ENCODE data around the gene TERT. TPM values are rescaled to one million over a fixed set of nuclear protein-coding genes. Genes with fewer than 3 reads are reported as not detected.
"Not testable (repeated sequence)": the region's sequence is repeated elsewhere in the genome, so short reads cannot be mapped to it uniquely, and the experiment has no call there.

TERT gene
- total RNA-seq, 1 donor from 2014 or later: not detected

GRCh38 chr5:1272201-1272600 is 22.7 kb downstream of the TERT start:
- intact Hi-C loops (cut with DNase I): no loop called here
- DNase-seq (ENCODE audit: missing footprints) (no peak), ATAC-seq (no peak)

- intact Hi-C loops (cut with DNase I): no loop called here
- ATAC-seq (peak; percentile 26), DNase-seq (ENCODE audit: missing footprints) (no peak)
Observed at GRCh38 chr5:1270933-1271914, 23.6 kb downstream of the TERT start.

GRCh38 chr5:1270426-1270825 is 24.4 kb downstream of the TERT start:
- ATAC-seq (no peak), DNase-seq (ENCODE audit: missing footprints) (no peak)
- intact Hi-C loops (cut with DNase I): no loop called here

DNA sequence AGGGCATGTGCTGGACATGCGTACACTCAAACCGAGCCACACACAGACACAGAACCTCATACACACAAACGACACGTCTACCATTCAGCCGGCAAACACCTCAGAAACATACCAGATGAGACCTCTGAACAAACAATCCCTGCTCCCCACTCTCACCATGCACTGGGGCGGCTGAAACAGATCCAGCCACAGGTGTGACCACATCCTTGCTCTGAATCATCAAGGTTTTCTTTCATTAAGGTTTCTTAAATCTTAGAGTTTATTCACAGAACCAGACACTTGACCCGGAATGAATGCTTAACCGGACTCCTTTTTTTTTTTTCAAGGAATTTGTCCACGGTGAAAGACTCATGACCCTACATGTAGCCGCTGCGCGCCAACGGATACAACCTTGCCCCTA is 26.2 kb downstream of the TERT start:
- no peak for DNase-seq (ENCODE audit: missing footprints)

DNA sequence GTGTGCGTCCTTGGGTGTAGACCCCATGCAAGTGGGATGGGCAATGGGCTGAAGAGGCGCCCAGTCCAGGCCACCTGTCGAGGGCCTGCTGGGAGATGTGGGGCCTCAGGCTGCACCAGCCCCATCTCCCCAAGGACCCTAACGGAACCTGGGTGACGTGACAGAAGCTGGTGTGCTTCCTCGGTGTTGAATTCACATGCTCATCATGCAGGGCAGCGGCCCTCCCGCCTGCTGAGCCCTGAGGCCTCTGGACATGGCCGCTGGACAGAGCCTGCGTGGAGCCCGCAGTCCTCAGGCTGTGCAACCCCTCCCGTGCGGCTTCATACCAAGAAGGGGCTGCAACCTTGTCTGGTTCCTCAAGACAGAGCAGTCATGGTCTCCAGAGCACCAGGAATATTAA is 26.8 kb downstream of the TERT start:
- DNase-seq (ENCODE audit: missing footprints) (peak; percentile 28), ATAC-seq (no peak)
- intact Hi-C loops (cut with DNase I): no loop called here

More for the DNA sequence above, 26.2 kb downstream of the TERT start:
- intact Hi-C loops (cut with DNase I): no loop called here
- no peak for ATAC-seq

DNA sequence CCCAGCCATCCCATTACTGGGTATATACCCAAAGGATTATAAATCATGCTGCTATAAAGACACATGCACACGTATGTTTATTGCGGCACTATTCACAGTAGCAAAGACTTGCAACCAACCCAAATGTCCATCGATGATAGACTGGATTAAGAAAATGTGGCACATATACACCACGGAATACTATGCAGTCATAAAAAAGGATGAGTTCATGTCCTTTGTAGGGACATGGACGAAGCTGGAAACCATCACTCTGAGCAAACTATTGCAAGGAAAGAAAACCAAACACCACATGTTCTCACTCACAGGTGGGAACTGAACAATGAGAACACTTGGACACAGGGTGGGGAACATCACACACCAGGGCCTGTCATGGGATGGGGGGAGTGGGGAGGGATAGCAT is 27.4 kb downstream of the TERT start:
- DNase-seq (ENCODE audit: missing footprints); intact Hi-C loops (cut with DNase I); ATAC-seq: not testable (repeated sequence)

DNA sequence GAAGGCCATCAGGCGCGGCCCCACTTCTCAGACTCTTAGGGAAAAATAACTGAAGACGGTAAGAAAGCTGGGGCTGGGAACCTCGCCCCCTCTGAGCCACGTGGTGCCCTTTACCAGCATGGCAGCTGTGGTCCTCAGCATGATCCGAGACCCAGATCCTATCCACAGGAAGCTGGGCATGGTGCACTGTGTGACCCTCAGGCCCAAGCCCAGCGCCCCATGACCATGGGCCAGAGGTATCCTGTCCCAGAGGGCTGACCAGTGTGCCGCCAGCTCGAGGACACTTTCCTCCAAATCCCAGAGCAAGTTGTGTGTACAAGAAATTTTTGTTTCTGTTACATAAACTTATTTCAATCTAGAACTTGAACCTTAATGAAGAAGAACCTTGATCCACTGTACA is 28.1 kb downstream of the TERT start:
- ATAC-seq (no peak), DNase-seq (ENCODE audit: missing footprints) (peak; percentile 30)
- intact Hi-C loops (cut with DNase I): no loop called here

- ATAC-seq: no peak
- intact Hi-C loops (cut with DNase I): no loop called here
Observed at GRCh38 chr5:1265461-1266455, 29.1 kb downstream of the TERT start.

DNA sequence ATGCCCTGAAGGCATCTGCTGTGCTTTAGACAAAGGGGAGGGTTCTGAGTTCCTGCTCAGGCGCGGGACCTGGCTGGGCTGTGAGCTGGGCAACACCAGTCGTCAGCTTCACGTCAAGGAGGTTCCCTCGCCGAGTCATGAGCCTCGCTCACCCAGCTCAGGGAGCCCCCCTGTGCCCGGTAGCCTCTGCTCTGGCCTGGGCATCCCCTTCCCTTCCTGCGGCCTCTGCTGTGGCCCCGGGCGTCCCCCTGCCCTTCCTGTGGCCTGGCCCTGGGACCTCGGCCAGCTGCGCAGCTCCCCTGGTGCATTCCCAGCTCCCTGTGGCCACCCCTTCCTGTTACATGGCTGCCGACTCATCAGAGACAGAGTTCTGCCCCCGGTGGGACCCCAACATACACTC is 29.8 kb downstream of the TERT start:
- ATAC-seq (no peak), DNase-seq (ENCODE audit: missing footprints) (peak; percentile 66)
- intact Hi-C loops (cut with DNase I): no loop called here

More at GRCh38 chr5:1265461-1266455, 29.1 kb downstream of the TERT start:
- DNase-seq (ENCODE audit: missing footprints): peak; percentile 58

- intact Hi-C loops (cut with DNase I): no loop called here
- ATAC-seq (no peak), DNase-seq (ENCODE audit: missing footprints) (peak; percentile 6)
Observed at GRCh38 chr5:1264211-1264610, 30.7 kb downstream of the TERT start.

- no peak for ATAC-seq
- DNase-seq (ENCODE audit: missing footprints): peak; percentile 6
- intact Hi-C loops (cut with DNase I): no loop called here
Observed at GRCh38 chr5:1262381-1262780, 32.5 kb downstream of the TERT start.

- intact Hi-C loops (cut with DNase I): no loop called here
- no peak for ATAC-seq
- peak; percentile 57 for DNase-seq (ENCODE audit: missing footprints)
Observed at GRCh38 chr5:1261643-1262042, 33.2 kb downstream of the TERT start.

- no peak for ATAC-seq
- intact Hi-C loops (cut with DNase I): no loop called here
- peak; percentile 65 for DNase-seq (ENCODE audit: missing footprints)
Observed at GRCh38 chr5:1259806-1260480, 34.9 kb downstream of the TERT start.

- ATAC-seq (no peak), DNase-seq (ENCODE audit: missing footprints) (peak; percentile 60)
- intact Hi-C loops (cut with DNase I): no loop called here
Observed at GRCh38 chr5:1257841-1258240, 37.0 kb downstream of the TERT start.

DNA sequence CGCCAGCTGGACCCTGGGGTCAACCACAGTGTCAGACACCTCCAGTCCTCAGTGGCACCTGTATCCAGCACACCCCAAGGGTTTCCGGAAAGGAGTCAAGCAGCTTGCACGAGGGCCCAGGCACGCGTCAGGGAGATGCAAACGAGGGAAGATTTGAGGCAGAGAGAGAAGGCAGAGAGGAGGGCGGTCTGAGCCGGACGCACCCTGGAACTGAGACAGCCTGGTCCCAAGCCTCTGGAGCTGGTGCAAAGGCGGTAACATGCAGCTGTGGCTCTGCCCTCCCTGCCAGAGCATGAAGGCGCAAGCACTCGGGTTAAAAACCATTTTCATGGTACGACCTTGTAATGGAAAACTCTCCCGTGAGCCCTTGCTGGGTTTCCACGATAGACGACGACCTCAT is 37.5 kb downstream of the TERT start:
- ATAC-seq (no peak), DNase-seq (ENCODE audit: missing footprints) (no peak)
- intact Hi-C loops (cut with DNase I): no loop called here

- intact Hi-C loops (cut with DNase I): no loop called here
- ATAC-seq: no peak
- peak; percentile 57 for DNase-seq (ENCODE audit: missing footprints)
Observed at GRCh38 chr5:1256776-1257175, 38.1 kb downstream of the TERT start.

DNA sequence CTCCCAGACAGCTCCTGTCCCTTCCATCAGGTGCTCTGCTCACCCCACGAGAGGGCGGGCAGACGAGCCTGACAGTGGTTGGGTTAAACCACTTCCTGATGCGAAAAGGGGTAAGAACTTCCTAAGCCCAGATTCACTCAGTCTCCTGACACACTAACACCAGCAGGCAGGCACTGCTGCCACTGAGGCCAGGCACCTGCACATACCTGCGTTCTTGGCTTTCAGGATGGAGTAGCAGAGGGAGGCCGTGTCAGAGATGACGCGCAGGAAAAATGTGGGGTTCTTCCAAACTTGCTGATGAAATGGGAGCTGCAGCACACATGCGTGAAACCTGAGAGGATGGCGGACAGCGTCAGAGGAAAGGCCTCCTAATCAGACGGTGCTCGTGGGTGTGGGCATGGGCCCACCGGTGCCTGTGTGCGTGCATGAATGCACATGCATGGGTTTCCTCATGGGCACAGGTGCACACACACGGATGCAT is 39.7 kb downstream of the TERT start:
- intact Hi-C loops (cut with DNase I): no loop called here
- ATAC-seq: no peak
- peak; percentile 50 for DNase-seq (ENCODE audit: missing footprints)

- ATAC-seq (no peak), DNase-seq (ENCODE audit: missing footprints) (peak; percentile 53)
- intact Hi-C loops (cut with DNase I): no loop called here
Observed at GRCh38 chr5:1254196-1254595, 40.7 kb downstream of the TERT start.

Data from Right ventricle myocardium inferior (tissue), 1 donor.